Measurements from ENCODE around the gene LRRC56. TPM values are rescaled to one million over a fixed set of nuclear protein-coding genes. Genes with fewer than 3 reads are reported as not detected.
"Not testable (repeated sequence)": the region's sequence is repeated elsewhere in the genome, so short reads cannot be mapped to it uniquely, and the experiment has no call there.

LRRC56 gene
- total RNA-seq, 4 donors from 2014 or later, result 1.7 to 2.4 (median 2.1) TPM

DNA sequence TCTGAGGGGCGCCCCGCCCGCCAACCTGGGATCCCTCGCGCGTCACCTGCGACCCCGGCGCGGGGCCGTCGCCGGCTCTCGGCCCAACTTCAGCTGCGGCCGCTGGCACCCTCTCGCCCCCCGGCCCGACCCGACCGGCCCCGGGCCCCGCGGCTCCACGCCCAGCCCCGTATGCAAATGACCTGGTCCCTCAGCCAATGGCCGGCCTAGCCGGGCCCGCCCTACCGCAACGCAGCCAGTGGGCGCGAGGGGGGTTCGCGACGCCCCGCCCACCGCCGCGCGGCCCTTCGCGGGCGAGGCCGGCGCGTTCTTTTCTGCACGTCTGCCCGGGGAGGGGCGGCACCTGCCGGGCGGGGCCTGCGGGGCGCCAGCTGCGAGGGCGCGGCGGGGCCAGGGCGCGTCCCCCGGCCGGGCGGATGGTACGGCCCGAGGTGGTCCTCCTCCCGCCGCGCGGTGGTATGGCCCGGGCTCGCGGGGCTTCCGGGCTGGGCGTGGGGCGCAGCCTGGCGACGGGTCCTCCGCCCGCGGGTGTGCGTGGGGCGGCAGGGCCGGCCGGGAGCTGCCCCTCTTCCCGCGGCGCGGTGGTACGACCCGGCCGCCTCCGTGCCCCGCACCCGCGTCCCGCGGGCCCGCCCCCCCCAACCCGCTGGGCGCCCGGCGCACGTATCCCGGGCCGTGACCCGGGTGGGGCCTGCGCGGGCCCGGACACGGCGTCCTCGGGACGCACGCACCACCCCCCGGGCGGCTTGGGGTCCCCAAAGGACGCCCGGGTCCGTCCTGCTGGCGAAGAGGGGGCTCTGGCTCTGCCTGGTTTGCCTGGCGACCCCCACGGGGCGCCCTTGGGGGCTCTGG is 31.2 kb downstream of the LRRC56 start:
- no peaks in the 10 kb centered on the region for H3K9me3 ChIP-seq
- no peaks in the 10 kb centered on the region for H3K36me3 ChIP-seq
- H3K4me3 ChIP-seq, result peak overlapping the region; percentile 76
- TF ChIP-seq EP300 (IDR thresholded peaks at IDR 0.05), result no peak
- no peak for TF ChIP-seq POLR2A (IDR thresholded peaks at IDR 0.05)
- TF ChIP-seq, protein P1, sequence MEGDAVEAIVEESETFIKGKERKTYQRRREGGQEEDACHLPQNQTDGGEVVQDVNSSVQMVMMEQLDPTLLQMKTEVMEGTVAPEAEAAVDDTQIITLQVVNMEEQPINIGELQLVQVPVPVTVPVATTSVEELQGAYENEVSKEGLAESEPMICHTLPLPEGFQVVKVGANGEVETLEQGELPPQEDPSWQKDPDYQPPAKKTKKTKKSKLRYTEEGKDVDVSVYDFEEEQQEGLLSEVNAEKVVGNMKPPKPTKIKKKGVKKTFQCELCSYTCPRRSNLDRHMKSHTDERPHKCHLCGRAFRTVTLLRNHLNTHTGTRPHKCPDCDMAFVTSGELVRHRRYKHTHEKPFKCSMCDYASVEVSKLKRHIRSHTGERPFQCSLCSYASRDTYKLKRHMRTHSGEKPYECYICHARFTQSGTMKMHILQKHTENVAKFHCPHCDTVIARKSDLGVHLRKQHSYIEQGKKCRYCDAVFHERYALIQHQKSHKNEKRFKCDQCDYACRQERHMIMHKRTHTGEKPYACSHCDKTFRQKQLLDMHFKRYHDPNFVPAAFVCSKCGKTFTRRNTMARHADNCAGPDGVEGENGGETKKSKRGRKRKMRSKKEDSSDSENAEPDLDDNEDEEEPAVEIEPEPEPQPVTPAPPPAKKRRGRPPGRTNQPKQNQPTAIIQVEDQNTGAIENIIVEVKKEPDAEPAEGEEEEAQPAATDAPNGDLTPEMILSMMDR (IDR thresholded peaks at IDR 0.05), result no peak
- no peak for TF ChIP-seq POLR2AphosphoS5 (IDR thresholded peaks at IDR 0.05)
- 0% methylated on average over 2 of the region's 123 CpGs for WGBS
- H3K4me1 ChIP-seq, result peaks cover 52% of the 10 kb centered on the region
- DNase-seq (ENCODE audit: low spot score in 2 of 2), result peak; percentile 95 to 96
- H3K27ac ChIP-seq, result peak overlapping the region; percentile 91
- no peaks in the 10 kb centered on the region for H3K27me3 ChIP-seq

DNA sequence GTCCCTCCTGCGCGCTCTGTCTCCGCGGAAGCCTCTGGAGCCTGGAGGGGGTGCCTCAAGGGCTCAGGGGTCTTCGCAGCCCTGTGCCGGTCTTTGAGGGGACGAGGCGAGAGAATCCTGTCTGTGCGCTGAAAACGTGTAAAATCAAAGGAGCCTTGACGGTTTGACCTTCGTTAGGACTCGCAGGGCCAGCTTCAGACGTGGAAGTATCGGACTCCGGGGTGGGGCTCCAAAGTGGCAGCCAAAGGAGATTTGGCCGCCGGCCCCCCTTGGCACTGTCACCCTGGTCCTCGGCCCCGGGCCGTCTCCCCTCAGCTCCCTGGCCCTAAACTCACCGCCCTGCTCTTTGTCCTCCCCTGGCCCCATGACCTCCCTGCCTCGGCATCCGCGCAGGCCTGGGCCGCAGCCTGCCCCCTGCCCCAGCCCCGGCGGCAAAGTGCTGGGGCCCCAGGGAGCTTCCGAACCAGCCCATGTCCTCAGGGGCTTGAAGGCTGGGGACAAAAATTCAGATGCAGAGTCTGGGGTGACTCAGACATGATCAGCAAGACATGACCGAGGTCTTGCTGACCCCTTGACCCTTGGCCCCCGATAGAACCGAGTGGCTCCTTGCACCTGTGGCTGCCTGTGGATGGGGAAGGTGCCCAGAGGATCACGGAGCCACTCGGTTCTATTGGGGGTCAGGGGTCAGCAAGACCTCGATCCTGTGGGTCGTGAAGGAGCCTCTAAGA is 32.0 kb downstream of the LRRC56 start:
- TF ChIP-seq POLR2AphosphoS5 (IDR thresholded peaks at IDR 0.05) (no peak), EP300 (IDR thresholded peaks at IDR 0.05) (no peak), POLR2A (IDR thresholded peaks at IDR 0.05) (no peak)
- TF ChIP-seq, protein P1 (IDR thresholded peaks at IDR 0.05), result no peak
- WGBS, result 51% methylated on average over 11 of the region's 36 CpGs
- H3K36me3 ChIP-seq, result no peaks in the 10 kb centered on the region
- no peaks in the 10 kb centered on the region for H3K9me3 ChIP-seq
- peaks cover 49% of the 10 kb centered on the region for H3K4me1 ChIP-seq
- no peaks in the 10 kb centered on the region for H3K27me3 ChIP-seq
- H3K4me3 ChIP-seq, result peak overlapping the region; percentile 76
- peak overlapping the region; percentile 91 for H3K27ac ChIP-seq
- no peak for DNase-seq (ENCODE audit: low spot score in 2 of 2)

DNA sequence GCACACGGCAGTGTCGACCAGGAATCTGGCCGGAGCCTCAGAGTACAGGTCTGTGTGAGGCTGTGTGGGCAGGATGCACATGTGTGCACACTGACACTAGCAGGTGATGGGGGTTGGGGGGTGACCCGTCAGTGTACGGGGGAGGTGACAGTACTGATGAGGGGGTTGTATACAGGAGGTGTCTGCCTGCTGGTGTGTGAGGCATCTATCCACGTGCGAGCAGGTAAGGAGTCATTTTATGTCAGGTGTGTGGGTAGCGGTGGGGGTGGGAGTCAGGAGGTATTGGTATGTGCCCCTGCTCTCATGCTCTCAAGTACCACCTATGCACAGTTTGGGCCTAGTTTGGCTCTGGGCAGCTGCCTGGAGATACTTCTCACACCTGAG is 34.5 kb downstream of the LRRC56 start:
- H3K4me1 ChIP-seq, result peaks cover 49% of the 10 kb centered on the region
- no peaks in the 10 kb centered on the region for H3K27me3 ChIP-seq
- H3K36me3 ChIP-seq, result no peaks in the 10 kb centered on the region
- H3K27ac ChIP-seq, result no peak overlapping the region
- no peak overlapping the region for H3K4me3 ChIP-seq
- DNase-seq (ENCODE audit: low spot score in 2 of 2), result no peak
- H3K9me3 ChIP-seq, result no peaks in the 10 kb centered on the region
- 73% methylated on average over 6 of the region's 8 CpGs for WGBS
- no peak for TF ChIP-seq EP300 (IDR thresholded peaks at IDR 0.05)
- TF ChIP-seq POLR2AphosphoS5 (IDR thresholded peaks at IDR 0.05), result no peak

DNA sequence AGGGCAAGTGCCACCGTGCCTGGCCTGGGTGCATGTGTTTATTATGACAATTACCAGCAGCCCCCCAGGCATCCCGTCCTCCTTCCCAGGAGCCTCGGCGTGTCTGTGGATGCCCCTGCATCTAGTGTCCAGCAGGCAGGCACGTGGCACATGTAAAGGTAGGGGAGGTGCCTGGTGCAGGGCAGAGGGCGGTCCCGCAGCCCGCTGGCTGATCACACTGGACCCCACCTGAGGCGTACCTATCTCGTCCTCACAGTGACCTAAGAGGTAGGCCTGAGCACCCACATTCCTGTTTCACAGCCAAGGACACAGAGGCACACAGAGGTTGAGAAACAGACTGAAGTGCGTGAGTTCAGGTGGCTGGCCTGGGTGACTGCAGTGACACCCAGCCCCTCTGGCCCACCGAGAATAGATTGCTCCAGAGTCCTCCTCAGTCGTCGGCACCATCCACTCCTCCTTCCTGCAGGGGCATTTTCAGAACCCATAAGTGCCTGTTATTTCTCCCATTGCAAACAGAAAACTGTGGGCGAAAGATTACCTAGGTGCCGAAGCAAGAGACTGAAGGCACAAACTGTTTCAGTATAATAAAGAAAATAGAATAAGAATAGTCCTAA is 35.9 kb downstream of the LRRC56 start:
- TF ChIP-seq POLR2A (IDR thresholded peaks at IDR 0.05), result no peak
- TF ChIP-seq, protein P1 (IDR thresholded peaks at IDR 0.05), result no peak
- no peak for TF ChIP-seq EP300 (IDR thresholded peaks at IDR 0.05)
- no peak for TF ChIP-seq POLR2AphosphoS5 (IDR thresholded peaks at IDR 0.05)
- Histone ChIP-seq H3K9me3 (no peaks in the 10 kb centered on the region), H3K27ac (no peak overlapping the region), H3K4me1 (peaks cover 47% of the 10 kb centered on the region), H3K36me3 (no peaks in the 10 kb centered on the region), H3K4me3 (no peak overlapping the region), H3K27me3 (no peaks in the 10 kb centered on the region)
- DNase-seq (ENCODE audit: low spot score in 2 of 2), result no peak
- 88% methylated on average over 7 of the region's 16 CpGs for WGBS

DNA sequence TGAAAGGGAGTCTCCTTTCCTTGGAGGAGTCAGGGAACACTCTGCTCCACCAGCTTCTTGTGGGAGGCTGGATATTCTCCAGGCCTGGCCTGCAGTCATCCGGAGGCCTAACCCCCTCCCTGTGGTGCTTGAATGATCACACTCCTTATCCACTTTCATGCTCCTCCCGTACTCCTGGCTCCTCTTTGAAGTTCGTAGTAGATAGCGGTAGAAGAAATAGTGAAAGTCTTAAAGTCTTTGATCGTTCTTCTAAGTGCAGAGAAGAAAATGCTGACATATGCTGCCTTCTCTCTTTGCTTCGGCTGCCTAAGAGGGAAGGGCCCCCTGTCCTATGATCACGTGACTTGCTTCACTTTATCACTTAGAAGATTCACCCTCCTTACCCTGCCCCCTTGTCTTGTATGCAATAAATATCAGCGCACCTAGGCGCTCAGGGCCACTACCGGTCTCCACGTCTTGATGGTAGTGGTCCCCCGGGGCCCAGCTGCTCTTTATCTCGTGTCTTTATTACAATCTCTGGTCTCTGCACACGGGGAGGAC is 36.8 kb downstream of the LRRC56 start:
- Histone ChIP-seq H3K4me3 (peak overlapping the region; percentile 95), H3K4me1 (peaks cover 52% of the 10 kb centered on the region)
- WGBS, result 48% methylated on average over 14 of the region's 14 CpGs
- H3K27me3 ChIP-seq; H3K27ac ChIP-seq; H3K9me3 ChIP-seq; DNase-seq (ENCODE audit: low spot score in 2 of 2); H3K36me3 ChIP-seq: not testable (repeated sequence)

Measured in suprapubic skin (tissue), 4 donors.